BJ (cell line): ENCODE data around the gene RPUSD4. TPM values are rescaled to one million over a fixed set of nuclear protein-coding genes. Genes with fewer than 3 reads are reported as not detected.

ENCODE experiments used
- CTCF ChIA-PET: fragments of 350-600 bp; formaldehyde crosslinking; extraction: SDS; loops from one replicate; lab custom pipeline; 2021; ENCODE audit warnings: antibody characterized with exemption, inconsistent platforms; lab: Yijun Ruan, JAX
- POLR2A ChIA-PET: fragments of 300-600 bp; sonication (Branson Sonifier 250); formaldehyde crosslinking; extraction: SDS; loops from one replicate; lab custom pipeline; 2021; ENCODE audit warnings: antibody characterized with exemption; lab: Charles Lee
- DNase-seq: peaks from one replicate; pipeline ENCODE4 v3.0.0-alpha.2; 2011; ENCODE audit warnings: low read depth
- H3K27me3 ChIP-seq: 2 replicates; pipeline ENCODE4 v1.6.0; 2011; ENCODE audit warnings: low read length; ENCODE audit not compliant: control insufficient read depth, insufficient read depth
- H3K36me3 ChIP-seq: 2 replicates; pipeline ENCODE4 v1.5.1; 2011; ENCODE audit warnings: low read length; ENCODE audit not compliant: control insufficient read depth, insufficient read depth
- H3K4me3 ChIP-seq: 2 replicates; pipeline ENCODE4 v1.5.1; 2011; ENCODE audit warnings: low read depth, mild to moderate bottlenecking, control low read depth, low read length
- polyA plus RNA-seq: library from polyadenylated mRNA; depleted of rRNA; stranded (reverse); fragments of >200 nt; gene quantifications from 2 replicates; pipeline ENCODE4 v1.2.3, GENCODE V29; 2011; rRNA removed
- small RNA-seq: library from RNA; depleted of rRNA; stranded (forward); fragments of <200 nt; gene quantifications from one replicate; pipeline ENCODE3, GENCODE V24; 2012; ENCODE audit warnings: low replicate concordance, low read depth; ENCODE audit not compliant: insufficient read length
- TF ChIP-seq, protein P1 (sequence below): IDR thresholded peaks from 2 replicates; pipeline ENCODE4 v1.5.1; 2011; ENCODE audit warnings: low read depth, mild to moderate bottlenecking, control low read depth, inconsistent platforms, low read length, moderate library complexity; ENCODE audit not compliant: insufficient read depth

The RPUSD4 gene
- polyA plus RNA-seq, 1 experiment = 31.8 TPM

GRCh38 chr11:126152586-126152985 lies 58.9 kb downstream of the RPUSD4 start:
- CTCF ChIA-PET = interaction anchor here (0.7 to 1.5 kb wide), 3 partner anchors 10 to 22 kb away, joined by 3 to 5 read pairs (median 4); no protein-coding TSS in a partner anchor
- Histone ChIP-seq H3K4me3 (no peak overlapping the region), H3K36me3 (no peaks in the 10 kb centered on the region), H3K27me3 (peaks cover 21% of the 10 kb centered on the region)
- POLR2A ChIA-PET = interaction anchor here (0.8 to 1.8 kb wide), 3 partner anchors 11 to 16 kb away, joined by 3 to 6 read pairs (median 5); no protein-coding TSS in a partner anchor
- TF ChIP-seq, protein P1, sequence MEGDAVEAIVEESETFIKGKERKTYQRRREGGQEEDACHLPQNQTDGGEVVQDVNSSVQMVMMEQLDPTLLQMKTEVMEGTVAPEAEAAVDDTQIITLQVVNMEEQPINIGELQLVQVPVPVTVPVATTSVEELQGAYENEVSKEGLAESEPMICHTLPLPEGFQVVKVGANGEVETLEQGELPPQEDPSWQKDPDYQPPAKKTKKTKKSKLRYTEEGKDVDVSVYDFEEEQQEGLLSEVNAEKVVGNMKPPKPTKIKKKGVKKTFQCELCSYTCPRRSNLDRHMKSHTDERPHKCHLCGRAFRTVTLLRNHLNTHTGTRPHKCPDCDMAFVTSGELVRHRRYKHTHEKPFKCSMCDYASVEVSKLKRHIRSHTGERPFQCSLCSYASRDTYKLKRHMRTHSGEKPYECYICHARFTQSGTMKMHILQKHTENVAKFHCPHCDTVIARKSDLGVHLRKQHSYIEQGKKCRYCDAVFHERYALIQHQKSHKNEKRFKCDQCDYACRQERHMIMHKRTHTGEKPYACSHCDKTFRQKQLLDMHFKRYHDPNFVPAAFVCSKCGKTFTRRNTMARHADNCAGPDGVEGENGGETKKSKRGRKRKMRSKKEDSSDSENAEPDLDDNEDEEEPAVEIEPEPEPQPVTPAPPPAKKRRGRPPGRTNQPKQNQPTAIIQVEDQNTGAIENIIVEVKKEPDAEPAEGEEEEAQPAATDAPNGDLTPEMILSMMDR = no peak
- DNase-seq = peak; percentile 73

DNA sequence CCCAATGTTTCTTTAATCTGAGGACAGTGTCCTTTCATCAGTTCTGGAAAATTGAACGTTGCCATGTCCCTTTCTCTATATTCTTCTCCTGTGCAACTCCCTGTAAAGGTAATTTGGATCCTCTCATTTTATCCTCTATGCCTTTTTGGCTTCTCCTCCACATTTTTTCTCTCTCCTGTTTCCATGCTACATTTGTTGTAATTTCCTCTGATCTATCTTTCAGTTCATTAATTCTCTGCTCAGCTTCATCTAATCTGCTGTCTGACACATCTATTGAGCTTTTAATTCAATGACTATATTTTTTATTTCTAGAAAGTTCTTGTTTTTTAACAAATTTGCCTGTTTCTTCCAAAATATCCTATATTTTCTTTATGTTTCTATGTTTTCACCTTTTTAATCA lies 59.3 kb downstream of the RPUSD4 start:
- CTCF ChIA-PET = interaction anchor here (0.7 to 1.5 kb wide), 2 partner anchors 9 to 11 kb away, joined by 4 to 5 read pairs; no protein-coding TSS in a partner anchor
- POLR2A ChIA-PET = interaction anchor here (0.8 to 1.8 kb wide), 3 partner anchors 11 to 16 kb away, joined by 3 to 6 read pairs (median 5); no protein-coding TSS in a partner anchor
- Histone ChIP-seq H3K4me3 (no peak overlapping the region), H3K27me3 (peaks cover 21% of the 10 kb centered on the region), H3K36me3 (no peaks in the 10 kb centered on the region)
- TF ChIP-seq, protein P1 = no peak
- DNase-seq = no peak

Small RNAs within 50 kb of the gene (small RNA-seq; reads per million reads assigned to genes)
- gene AP001893.2 (not detected), gene RN7SL351P (not detected), gene RNU4-86P (not detected)

Other genes starting within 250 kb of the RPUSD4 start
- gene CDON, start 148.8 kb downstream of the RPUSD4 start, polyA plus RNA-seq = 1.5 TPM in 2 replicates
- gene FAM118B, start 132 bp upstream of the RPUSD4 start, polyA plus RNA-seq = 14.2 and 24.5 TPM in 2 replicates
- gene SRPRA, start 57.2 kb upstream of the RPUSD4 start, polyA plus RNA-seq = 153 and 181 TPM in 2 replicates
- 11.4 and 18.3 TPM in 2 replicates for gene FOXRED1, start 57.5 kb upstream of the RPUSD4 start, polyA plus RNA-seq
- gene TIRAP, start 71.4 kb upstream of the RPUSD4 start, polyA plus RNA-seq = 5.8 and 7.2 TPM in 2 replicates
- 14.9 and 23.5 TPM in 2 replicates for gene DCPS, start 92.4 kb upstream of the RPUSD4 start, polyA plus RNA-seq
- 19.4 and 31.8 TPM in 2 replicates for gene ST3GAL4, start 144.0 kb upstream of the RPUSD4 start, polyA plus RNA-seq